DMS53 (cell line): ENCODE measurements around the gene TMED7.

Experiments
- DNase-seq: peaks from one replicate; lab custom pipeline; 2025; lab: John Stamatoyannopoulos, UW

The TMED7 gene

GRCh38 chr5:115627295-115627865 is 1.5 kb upstream of the TMED7 start:
- DNase-seq: peak; percentile 12

- DNase-seq: no peak
These were observed 598 bp upstream of the TMED7 start for GRCh38 chr5:115626445-115626823.

GRCh38 chr5:115624994-115625393 is 842 bp downstream of the TMED7 start:
- peak; percentile 37 for DNase-seq

GRCh38 chr5:115623658-115624057 is 2.2 kb downstream of the TMED7 start:
- no peak for DNase-seq

- no peak for DNase-seq
These were observed 4.4 kb downstream of the TMED7 start for GRCh38 chr5:115621365-115621900.

GRCh38 chr5:115616892-115617291 is 8.9 kb downstream of the TMED7 start:
- DNase-seq: no peak

- no peak for DNase-seq
These were observed 9.4 kb downstream of the TMED7 start for GRCh38 chr5:115616472-115616871.

- DNase-seq: no peak
These were observed 14.0 kb downstream of the TMED7 start for GRCh38 chr5:115611873-115612272.

- DNase-seq: no peak
These were observed 17.9 kb downstream of the TMED7 start for GRCh38 chr5:115607935-115608334.

GRCh38 chr5:115605436-115605835 is 20.4 kb downstream of the TMED7 start:
- DNase-seq: no peak

GRCh38 chr5:115602591-115603125 is 23.2 kb downstream of the TMED7 start:
- no peak for DNase-seq

GRCh38 chr5:115601701-115602590 is 23.9 kb downstream of the TMED7 start, which contains the start of gene TICAM2:
TICAM2 (minus strand) TSS chr5:115602479; CDS start chr5:115581256, 21,223 bp downstream.
- DNase-seq: peak; percentile 58

GRCh38 chr5:115600766-115601165 is 25.1 kb downstream of the TMED7 start:
- DNase-seq: no peak

- no peak for DNase-seq
These were observed 25.9 kb downstream of the TMED7 start for GRCh38 chr5:115599924-115600323.

GRCh38 chr5:115599502-115599901 is 26.3 kb downstream of the TMED7 start:
- DNase-seq: peak; percentile 18

- DNase-seq: no peak
These were observed 31.4 kb downstream of the TMED7 start for GRCh38 chr5:115594128-115595047.

GRCh38 chr5:115589043-115589442 is 36.8 kb downstream of the TMED7 start:
- no peak for DNase-seq

- DNase-seq: no peak
These were observed 37.2 kb downstream of the TMED7 start for GRCh38 chr5:115588640-115589039.

GRCh38 chr5:115586525-115587146 is 39.2 kb downstream of the TMED7 start:
- DNase-seq: peak; percentile 62

- no peak for DNase-seq
These were observed 40.6 kb downstream of the TMED7 start for GRCh38 chr5:115585265-115585664.

- DNase-seq: no peak
These were observed 41.3 kb downstream of the TMED7 start for GRCh38 chr5:115584501-115584900.
